Bone marrow (tissue), 2 donors: Measurements from ENCODE around the gene MRPL28.
A peak's percentile ranks its signal among the peaks of the same experiment; 100 is the strongest.
"Not testable (repeated sequence)": the region's sequence is repeated elsewhere in the genome, so short reads cannot be mapped to it uniquely, and the experiment has no call there.

Experiments used
- DNase-seq, 2 donors: peaks; one replicate each; lab custom pipeline; 2025; lab: John Stamatoyannopoulos, UW

The MRPL28 gene

DNA sequence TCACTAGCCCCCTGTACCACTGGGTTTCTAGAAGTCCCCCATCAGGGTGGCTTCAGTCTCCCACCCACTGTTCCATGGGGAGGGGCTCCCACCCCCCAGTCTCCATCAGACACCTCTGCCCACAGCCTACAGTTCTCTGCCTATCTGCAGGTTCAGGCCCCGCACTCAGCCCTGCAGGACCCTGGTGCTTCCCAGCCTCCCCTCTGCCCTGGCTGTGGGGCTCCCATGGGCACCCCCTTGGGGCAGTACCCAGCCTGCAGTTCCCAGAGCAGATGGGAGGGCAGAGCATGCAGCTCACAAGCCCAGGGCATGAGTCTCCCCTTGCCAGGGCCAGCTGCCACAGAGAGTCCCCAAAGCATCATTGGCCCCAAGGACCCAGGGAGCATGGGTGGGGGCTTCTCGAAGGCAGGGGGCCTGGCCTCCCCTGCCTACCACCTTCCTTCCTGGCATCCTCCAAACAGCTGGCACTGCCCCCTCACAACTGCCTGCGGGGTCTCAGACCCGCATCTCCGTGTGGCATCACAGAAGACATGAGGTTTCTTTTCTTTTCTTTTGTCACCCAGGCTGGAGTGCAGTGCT, 2.8 kb upstream of the MRPL28 start:
- no peak for DNase-seq

DNA sequence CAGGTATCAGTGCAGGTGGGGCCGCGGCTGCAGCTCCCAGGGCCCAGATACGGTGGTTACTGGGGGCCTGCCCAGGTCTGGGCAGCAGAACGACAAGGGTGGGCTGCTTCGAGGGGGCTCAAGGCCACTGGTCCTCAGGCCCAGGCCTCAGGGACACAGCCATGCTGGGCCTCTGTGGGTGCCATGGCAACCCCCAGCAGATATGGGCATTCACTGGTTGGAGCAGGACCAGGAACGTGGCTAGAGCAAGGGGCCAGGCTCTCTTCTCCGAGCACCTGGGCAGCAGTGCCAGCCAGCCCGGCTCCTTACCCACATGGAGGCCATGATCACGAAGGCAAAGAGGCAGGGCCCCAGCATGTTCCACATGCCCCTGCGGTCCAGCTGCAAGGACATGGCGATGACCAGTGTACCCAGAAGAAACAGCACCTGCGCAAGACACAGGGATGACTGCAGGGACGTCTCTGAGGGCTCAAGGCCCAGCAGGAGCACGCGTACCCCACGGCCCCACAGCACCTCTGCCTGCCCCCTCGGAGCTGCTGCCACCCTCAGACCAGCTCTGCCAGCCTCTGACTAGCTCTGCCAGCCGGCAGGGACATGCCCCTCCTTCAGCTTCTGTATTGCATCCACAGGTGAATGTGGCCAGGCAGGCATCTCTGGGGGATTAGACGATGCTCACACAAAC, 2.1 kb upstream of the MRPL28 start:
- DNase-seq: no peak

DNA sequence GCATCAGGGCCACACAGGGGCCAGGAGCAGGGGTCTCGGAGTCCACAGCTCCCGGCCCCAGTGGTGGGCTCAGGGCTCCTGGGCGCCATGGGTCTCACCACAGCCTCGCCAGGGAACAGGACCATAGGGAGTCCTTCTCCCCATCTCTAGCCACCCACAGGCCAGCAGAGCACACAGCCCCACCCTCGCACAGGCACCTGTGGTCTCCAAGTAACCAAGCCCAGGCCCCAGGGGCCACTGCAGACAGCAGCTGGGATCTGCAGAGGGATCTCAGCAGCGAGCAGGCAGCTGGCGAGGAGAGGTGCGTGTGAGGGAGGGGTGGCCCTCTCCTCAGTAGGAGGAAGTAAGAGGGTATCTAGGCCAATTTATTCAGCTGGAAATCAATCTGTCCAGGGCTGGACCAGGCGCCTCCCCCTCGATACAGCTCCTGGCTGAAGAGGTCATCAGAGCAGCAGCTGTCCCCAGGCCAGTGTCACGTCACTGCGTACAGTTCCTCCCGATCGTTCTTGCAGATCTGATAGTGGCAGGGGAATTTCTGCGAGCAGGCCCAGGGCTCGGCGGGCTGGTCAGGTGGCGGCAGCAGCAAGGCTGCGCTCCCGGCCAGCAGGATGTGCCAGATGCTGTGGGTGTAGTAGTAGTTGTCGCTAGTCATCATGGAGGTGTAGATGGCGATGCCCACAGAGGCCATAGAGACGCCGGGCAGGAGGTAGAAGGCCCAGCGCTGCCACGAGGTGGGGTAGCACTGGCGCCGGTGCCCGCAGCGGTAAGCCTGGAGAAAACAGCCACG, 1.4 kb upstream of the MRPL28 start:
- no peak for DNase-seq

DNA sequence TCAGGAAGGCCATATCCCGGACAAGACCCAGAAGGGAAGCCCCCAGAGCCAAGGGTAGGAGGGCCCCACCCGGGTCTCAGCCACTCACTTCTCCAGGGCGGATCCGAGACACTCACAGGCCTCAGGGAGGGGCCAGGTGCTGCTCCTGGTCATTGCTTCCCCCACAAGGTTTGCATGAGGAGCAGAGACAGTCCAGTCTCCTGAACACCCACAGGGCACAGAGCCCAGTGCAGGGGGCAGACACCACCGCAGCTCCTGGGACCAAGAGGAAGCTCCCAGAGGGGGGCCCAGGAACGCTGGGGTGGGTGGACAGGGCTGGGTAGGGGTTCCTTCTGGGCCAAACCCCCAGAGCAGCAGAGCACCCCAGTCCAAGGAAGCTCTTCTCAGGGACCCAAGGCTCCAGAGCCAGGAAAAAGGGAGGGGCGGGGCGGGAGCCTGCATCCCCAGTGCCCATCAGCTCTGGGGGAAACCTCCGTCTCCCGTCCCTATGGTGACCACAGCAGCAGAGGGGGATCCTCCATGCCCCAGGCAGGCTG, 709 bp upstream of the MRPL28 start:
- no peak for DNase-seq

DNA sequence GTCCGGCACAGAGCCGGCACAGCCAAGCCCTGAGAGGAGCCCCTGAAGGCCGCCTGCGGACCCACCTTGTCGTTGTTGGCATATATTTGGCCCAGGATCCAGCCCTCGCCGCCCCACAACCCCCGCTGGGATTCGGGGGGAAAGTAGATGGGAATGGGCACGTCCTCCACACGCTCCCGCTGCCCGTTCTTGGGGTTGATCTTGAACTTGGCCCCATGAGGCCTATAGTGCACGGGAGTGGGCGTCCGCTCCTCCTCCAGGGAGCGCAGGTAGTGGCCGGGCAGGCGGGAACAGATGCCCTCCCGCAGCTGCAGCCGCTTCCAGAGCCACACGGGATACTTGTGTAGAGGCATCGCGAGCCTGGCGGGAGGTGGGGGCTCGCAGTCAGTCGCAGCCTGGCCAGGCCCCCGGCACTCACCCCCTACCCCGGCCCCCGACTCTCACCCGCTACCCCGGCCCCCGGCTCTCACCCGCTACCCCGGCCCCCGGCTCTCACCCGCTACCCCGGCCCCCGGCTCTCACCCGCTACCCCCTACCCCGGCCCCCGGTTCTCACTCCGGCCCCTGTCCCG, 387 bp downstream of the MRPL28 start:
- DNase-seq: no peak

DNA sequence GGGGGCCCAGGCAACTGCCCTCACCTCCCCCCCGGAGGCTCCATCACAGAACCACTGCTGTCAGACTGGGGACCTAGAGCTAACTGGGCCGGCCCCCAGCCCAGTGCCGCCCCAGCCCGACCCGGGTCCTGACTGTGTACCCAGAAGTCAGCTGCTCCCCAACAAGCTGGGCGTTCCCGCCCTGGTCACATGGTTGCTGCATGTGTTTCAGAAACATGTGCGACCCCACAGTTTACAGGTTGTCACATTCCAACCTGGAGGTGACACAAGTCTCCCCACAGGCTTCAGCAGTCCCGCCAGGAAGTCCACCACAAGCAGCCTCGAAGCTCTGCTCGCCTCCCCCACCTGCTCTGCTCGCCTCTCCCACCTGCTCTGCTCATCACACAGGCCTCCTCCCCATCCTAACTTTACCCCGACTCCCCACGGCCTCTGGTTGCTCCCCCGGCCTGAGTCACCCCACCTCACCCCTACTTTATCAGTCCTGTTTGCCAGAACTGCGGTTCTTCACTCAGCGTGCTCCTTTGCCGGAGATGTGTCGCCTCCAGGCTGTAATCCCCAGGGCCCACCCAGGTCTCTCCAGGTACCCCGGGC, 968 bp downstream of the MRPL28 start:
- DNase-seq: no peak

DNA sequence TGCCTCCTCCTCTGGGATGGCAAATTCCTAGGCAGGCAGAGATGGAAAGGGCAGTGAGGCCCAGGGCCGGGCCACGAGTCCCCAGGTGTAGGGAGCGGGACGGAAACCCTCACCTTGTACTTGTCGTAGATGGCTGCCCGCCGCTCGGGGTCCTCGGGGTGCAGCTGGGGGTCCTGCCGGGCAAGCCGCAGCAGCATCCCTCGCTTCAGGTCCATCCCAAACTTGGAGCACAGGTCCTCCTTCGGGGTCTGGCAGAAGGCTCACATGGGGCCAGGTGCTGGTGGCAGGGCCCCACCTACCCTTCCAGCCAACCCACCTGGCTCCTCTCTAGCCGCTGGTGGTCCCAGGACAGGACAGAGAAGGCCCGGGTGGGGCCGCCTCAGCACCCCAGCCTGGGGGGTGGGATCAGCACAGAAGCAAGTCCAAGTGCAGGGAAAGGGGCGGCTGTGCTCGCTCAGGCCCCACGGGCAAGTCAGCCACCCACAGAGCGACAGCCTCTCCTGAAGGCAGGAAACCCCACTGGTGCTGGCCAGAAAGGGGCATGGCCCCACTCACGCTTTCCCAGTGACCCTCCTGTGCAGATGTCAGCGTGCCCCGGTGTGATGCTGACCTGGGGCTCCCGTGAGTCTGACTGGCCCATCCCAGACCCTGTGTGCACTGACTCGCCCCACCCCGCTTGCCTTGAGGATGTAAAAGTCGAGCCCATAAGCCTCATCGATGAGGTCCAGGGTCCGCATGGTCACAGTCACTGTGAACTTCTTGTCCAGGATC, 1.8 kb downstream of the MRPL28 start:
- no peak for DNase-seq

DNA sequence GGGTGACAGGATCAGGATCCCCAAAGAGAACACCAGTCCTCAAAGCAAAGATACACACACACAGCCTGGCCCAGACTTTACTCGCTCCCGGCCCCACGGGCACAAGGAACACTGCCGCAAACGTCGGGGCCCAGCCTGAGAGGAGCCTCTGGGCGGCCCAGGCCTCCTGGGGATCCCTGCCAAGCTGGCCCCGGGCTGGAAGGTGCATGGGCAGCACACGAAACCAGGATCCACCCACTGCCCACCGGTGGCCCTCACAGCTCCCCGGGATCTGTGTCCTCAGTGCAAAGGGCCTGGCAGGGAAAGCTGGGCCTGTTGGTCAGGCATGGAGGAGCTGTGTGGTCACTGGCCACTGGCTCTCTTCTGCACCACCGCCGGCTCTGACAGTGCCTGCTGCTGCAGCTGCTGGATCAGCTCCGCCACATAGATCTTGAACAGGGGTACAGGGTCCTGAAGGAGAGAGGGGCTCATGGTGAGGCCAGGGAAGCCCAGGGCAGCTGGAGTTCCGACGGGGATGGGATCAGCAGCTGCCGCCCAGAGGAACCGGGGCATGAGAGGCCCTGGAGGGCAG, 2.9 kb downstream of the MRPL28 start:
- no peak for DNase-seq

DNA sequence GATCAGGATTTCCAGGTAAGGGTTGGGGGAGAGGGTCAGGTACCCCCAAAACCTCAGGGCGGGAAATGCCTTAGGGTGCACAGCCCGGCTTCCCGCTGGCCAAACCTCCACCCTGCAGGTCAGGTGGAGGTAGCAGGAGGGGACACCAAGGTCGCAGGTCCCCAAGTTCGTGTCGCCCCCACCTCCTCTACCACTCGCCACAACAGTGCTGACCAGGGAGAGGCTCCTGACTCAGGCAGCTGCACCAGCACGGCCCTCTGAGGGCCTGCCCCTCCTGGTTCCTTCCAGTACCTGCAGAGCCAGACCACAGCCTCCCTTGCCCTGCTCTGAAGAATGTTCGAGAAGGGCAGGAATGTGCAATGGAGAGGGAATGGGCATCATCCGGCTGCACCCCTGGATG, 3.9 kb downstream of the MRPL28 start:
- no peak for DNase-seq

DNA sequence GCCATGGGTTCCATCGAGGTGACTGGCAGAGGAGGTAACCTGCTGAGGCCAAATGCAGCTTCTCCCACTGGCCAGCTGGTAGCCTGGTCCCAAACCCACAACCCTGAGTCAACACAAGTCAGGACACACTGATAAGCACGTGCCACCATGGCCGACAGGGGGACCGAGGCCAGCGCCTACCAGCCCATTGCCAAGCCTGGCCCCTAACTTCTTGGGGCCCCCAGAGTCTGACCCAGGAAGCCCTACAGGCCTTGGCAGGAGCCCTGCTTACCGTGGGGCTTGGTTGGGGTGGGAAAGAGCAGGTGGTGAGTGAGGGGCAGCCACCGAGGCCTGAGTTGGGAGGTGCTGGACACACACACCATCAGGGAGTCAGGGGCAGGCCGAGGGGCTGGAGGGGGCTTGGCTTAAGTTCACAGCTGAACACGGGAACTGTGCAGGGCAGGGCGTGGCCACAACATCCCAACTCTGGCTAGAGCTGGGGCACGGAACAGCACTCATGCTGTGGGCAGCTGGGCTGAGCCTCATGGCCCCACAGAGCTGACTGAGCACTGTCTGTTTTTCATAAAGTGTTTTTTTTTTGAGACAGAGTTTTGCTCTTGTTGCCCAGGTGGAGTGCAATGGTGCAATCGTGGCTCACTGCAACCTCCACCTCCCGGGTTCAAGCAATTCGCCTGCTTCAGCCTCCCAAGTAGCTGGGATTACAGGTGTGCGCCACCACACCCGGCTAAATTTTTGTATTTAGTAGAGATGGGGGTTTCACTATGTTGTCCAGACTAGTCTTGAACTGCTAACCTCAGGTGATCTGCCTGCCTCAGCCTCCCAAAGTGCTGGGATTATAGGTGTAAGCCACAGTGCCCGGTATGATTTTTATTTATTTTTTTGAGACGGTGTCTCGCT, 5.5 kb downstream of the MRPL28 start:
- DNase-seq: no peak

DNA sequence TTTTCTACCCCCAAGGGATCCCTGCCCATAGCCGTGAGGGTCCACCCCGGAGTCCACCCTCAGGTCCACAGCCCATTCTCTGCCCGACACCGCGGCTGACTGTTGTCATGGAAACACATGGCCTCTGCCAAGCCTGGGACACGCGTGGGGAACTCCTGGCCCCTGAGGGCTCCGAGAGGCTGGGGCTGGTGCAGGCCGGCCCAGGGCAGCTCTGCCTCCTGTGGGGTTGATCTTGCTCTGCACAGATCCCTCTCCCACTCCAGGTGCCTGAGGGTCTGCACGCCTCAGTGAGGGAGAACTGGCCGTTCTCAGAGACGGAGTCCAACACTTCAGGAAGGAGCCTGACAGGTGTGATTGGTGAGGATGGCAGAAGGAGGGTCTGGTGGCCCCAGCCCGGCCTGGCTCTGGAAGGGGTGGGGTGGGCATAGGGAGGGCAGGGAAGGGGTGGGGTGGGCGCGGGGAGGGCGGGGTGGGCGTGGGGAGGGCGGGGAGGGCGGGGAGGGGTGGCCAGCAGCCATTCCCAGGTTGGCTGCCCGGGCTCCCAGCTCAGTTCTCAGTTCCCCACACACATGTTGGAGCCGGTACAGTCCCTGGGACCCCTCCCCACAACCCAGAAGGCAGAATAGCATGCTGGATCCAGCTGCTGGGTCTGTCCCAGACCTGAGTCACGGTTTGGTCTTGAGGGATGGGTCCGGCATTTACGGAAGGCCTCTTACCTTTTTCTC, 6.4 kb downstream of the MRPL28 start:
- DNase-seq: no peak

DNA sequence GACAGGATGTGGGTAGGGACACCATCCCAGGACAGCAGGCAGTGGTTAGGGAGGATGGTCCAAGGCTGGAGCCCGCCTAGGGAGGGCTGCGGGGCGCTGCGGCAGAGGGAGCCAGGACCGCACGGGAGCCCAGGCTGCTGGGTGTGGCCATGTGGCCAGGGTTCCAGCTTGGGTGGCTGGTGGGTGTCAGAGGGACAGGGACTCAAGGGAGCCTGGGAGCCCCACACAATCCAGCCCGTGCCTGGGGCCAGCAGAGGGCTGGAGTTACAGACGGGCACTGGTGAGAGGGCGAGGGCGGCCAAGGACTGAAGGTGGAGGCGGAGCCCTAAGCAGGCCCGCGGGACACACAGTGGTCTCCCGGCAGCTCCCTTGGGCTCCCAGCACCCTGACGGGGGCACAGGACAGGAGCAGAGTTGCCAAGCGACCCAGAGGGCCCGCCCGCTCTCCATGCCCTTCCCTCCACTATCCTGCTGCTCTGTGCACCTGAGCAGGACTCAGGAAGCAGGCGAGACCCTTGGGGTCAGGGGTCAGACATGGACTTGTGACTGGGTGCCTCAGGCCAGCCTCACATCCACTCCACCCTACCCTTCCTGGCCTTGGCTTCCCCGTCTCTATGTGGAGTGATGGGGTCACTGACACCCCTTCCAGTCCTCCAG, 7.1 kb downstream of the MRPL28 start:
- no peak for DNase-seq

DNA sequence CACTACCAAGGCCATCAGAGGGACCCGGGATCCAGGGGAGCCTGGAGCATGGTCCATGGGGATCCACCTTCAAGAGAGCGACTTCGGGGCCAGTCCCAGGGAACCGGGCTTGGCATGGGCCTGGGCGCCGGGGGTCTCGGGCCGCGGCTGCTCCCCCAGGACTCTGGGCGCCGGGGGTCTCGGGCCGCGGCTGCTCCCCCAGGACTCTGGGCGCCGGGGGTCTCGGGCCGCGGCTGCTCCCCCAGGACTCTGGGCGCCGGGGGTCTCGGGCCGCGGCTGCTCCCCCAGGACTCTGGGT, 7.7 kb downstream of the MRPL28 start:
- DNase-seq: not testable (repeated sequence)

DNA sequence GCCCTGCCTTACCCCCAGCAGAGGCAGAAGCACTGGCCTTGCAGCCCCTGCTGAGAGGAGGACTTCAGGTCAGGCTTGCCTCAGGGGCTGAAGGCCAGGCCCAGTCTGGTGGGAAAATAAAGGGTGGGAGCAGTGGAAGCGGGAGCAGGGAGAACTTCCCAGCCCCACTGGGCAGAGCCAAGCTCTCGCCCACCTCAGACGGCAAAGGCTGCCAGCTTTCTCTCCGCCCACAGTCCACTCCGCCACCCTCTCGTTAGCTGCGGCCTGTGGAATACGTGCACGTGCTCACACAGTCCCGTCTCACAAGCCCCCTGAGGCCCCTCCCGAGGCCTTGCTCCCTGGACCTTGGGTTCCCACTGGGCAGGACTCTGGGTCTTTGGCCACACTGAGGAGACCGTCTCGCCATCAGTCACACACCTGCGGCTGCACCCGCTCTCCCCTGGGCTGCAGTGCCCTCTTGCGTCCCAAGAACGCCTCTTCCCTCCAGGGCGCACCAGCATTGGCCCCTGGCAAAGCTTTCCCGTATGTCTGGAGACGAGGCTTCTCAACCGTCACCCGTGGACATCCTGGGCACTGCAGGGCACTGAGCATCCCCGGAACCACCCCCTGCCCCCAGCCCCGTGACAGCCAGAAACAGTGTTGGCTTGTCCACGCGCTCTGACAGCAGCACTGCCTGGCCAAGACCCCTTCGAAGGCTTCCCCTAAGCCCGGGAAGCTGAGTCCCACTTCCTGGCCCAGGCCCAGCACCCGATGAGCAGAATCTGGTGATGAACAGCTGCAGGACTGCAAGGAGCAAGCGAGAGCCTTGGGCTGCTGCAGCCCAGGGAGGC, 8.3 kb downstream of the MRPL28 start:
- DNase-seq: peak in 1 of 2 donors; percentile 57

DNA sequence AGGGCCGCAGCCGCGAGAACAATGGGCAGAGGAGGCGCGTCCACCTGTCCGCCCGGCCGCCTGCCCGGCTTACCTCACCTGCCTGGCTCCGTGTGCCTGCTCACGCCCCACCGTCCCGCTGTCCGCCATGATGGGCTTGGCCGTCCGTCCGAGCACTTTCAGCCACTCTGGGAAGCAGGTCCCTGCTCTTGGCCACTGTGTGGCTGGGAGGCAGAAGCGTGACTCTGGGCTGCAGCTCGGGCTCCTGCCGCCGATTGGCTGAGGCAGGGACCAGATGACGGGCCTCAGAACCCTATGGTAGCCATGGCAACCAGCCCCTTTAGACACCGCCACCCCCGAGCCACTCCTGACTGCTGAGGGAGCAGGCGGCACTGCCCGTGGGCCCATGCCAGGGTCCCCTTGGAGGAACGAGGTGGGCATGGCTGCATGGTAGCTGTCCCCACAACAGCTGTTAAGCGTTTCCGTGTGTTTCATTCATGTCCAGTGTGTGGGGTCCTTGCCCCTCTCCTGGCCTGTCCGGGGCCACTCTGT, 8.9 kb downstream of the MRPL28 start:
- DNase-seq: no peak

DNA sequence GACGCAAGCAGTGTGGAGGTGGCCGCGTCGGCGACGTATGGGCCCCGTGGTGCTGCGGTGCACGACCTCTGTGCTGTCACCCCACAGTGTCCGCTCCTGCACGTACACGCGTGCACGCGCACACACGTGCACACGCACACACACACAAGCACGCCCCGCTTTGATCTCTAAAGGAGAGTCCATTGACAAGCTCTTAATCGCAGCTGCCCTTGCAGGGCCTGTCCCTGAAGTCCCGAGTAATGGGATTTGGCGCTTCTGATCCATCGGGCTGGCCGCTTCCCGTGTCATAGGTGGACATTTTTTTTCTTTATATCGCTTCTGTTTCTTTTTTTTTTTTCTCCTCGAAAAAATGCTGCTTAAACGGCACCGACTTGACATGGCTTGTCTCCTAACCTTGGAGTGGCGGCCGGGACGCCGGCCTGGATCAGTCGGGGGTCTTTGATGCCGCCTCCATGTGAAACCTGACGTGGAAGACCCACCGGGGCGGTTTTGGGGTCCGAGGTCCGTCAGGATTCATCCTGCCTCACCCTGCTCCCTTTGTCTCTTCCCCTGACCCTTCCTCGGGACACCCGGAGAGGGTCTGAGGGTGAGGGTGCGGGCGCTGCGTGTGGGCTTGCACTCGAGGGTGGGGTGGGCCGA, 9.5 kb downstream of the MRPL28 start:
- DNase-seq: no peak

DNA sequence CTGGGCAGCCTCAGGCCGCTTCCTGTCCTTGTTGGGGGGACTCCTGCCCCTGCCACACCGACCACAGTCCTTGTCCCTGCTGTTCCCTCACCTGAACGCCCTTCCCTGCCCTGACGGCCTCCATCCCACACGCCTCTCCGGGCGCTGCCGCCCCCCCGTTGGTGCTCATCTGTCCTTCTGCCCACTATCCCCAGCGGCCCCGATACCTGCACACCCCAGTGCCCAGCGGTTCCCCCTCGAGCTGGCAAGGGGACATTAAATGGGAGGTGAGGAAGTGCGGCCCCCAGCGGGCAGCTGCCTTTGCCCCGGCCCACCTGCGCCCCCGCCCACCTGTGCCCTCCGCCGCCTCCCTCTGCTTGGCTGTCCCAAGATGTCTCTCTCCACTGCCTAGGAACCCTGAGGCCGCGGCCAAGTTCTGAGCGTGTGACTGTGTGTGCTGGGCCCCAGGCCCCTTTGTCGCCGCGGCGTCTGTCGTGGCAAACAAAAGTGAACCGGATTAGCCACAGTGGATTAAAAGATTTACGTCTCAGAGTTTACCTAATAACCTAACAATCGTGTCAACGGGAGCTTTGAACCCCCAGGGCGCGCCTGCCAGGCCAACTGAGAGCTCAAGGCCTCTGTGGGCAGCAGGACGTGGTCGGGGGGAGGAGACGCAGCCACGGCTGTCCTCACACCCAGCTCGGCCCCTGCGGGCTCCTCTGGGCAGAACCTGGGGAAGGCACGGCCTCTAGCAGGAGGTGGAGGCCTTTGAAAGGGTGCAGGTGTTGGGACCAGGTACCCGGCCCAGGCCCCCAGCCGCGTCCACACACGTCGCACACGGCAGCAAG, 10.3 kb downstream of the MRPL28 start:
- DNase-seq: no peak
